SKM-1 (cell line): ENCODE data around the gene CMC2.

Experiments used
- DNase-seq: peaks from one replicate; lab custom pipeline; 2025; ENCODE audit not compliant: unreplicated experiment; lab: John Stamatoyannopoulos, UW

CMC2 gene

DNA sequence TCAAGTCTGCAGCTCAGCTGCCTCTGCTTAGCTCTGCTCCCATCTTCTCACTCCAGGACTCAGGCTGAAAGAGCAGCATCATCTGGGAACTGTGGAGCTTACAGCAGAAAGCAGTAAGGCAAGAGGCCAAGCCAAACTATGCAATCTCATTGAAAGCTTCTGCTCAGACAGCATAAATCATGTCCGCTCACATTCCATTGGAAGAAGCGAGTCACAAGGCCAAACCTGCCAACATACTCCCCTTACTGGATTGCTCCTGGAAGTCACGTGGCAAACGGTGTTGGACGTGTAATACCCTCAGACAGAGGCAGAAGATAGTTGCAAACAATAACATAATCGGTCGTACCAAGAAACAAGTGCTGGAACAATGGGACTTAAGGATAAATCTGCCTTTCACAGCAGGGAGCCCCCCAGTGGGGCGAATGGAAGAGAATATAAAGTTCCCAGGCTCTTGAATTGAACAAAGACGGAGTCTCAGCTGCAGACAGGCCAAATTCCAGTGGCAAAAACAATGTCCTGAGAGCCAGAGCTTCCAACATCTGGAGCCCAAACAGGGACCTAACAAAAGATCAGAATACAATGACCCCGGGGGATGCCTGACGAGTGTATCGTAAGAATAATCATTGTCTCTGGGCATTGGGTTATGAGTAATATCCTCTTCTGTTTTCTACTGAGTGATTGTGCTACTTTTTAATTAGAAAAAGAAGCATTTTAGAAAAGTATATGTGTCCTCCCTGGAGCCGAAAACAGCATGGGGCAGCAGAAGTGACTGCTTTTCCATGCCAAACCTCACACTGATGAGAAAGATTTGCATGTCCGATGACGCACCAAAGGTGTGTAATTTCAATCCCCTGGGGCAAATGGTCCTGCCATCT lies 68.4 kb downstream of the CMC2 start:
- DNase-seq: no peak

DNA sequence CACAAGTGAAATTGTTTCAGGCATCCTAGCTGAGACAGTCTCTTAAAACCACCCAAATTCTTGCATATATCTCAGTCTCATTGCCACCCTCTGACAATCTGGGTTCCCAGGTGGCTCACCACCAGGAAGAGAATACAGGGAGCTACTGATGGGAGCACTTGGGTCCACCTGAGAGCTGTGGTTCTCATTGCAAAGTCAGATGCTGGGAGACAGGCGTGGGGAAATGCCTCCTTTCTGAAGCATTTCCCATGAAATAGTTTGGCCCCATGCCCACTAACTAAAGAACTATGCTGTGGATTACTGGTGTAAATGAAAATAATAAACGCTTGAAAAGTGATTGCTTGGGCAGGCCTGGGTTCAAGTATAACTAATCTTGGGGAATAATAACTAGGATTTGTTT lies 70.3 kb downstream of the CMC2 start:
- DNase-seq: no peak

DNA sequence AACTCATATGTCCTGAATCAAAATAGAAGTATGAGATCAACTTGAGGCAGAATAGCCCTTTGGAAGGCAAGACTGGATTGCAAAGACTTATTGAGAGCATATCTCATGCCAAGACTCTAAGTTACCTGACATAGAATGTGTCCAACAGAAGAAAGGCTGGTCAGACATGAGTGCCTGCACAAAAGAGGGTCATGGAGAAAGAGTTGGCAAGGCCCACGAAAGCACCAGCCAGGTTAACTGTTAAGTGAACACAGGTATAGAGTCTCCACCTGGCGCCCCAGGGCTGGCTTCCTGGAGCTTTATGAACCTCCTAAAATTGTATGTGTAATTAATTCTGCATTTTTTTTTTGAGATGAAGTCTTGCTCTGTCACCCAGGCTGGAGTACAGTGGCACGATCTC lies 71.0 kb downstream of the CMC2 start:
- no peak for DNase-seq

DNA sequence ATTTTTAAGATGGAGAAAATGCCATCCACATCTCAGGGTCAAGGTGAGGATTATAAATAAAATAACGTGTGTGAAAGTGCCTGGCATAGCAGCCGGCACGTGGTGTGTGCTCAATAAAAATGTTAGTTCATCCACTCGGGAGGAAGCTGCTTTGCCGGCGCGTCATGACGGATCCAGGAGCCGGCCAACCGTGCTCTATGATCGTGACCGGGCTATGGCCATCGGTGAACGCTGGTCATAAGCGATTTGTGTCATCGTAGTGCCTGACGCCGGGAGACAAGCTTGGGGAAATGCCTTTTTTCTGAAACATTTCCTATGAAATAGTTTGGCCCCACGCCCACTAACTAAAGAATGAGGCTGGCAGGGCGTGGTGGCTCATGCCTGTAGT lies 74.0 kb downstream of the CMC2 start:
- no peak for DNase-seq

DNA sequence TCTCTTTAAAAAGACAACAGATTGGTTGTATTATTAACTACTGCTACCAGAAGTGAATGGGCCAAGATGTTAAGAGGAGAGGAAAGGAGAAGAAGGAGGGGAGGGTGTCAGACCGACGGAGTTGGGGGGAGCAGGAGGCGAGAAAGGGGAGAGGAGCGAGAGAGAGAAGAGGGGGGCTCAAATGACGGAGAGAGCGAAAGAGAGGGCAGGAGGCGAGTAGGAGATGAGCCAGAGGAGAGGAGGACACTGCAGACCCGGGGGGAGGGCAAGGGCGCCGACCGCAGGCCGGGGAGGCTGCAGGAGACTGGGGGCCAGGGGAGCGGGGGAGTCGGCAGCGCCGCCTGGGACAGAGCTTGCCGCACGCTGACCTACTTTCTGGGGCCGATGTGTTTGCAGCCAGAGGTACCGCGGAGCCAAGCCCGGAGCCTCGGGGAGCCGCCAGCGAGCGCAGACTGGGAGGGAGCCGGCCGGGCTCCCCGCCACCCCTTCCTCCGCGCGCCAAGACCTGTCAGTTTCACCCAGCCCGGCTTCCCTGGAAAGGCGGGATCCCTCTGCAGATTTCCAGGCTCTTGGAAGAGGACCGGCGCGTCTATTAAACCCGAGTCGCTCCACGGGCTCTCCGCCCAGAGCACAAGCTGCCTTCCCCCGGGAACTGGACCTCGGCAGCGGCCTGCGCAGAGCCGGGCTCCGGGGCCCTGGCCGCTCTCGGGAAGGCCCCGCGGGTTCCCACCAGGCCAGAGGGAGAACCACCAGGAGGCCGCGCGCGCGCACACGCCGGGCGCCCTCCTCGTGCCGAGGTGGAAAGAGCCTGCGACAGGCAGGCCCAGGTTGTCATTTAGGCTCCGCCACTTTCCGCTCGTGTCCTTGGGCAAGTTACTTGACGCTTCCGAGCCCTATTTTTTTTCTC lies 74.6 kb downstream of the CMC2 start:
- DNase-seq: no peak

DNA sequence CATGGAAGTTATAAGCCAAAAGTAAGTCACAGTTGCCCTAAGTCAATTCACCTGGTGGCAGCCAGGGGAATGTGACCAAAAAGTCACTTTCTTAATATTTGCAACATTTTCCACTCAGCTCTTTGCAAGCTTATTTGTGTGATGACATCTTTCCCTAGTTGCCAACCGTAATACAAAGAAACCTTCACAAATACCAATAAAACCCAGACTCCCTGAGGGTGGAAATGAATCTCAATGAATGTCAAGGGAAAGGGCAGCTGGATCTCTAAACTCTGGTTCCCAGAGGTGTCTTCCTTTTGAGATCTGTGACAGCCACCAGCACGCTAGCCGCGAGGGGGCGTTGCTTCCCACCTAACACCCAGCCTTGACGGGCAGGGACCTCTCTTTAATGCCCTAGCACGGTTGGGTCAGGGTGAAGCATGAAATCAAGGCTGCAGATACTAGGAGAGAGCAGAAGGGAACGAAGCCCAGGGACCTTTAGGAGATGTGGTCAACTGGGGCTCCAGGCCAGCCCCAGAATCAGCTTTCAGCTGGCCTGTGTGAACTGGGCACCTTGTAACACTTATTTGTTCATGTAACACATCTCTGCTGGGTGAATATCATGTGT lies 82.2 kb downstream of the CMC2 start:
- DNase-seq: no peak

DNA sequence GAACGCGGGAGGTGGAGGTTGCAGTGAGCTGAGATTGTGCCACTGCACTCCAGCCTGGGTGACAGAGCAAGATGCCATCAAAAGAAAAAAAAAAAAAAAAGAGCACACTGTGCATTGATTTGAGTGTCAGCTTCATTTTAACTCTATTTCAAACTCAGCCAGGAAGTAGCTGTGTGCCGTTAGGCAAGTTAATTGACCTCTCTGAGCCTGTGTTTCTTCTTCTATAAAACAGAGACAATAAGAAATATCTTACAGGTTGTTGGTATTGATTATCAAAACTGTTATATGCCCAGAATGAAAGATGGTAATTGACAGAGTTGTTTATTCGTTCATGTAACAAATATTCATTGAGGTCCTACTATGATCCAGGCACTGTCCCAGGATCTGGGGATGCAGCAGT lies 83.3 kb downstream of the CMC2 start:
- DNase-seq: no peak
